GM12878 (cell line): Measurements from ENCODE around the gene PRKG1. TPM values are rescaled to one million over a fixed set of nuclear protein-coding genes. Genes with fewer than 3 reads are reported as not detected.

Experiments used
- ATAC-seq: fragments of 200-7000 bp; cut with Tn5 transposase; 3 replicates; pipeline ENCODE4 v1.9.1; 2020; ENCODE audit warnings: mild to moderate bottlenecking, moderate library complexity
- BruUV-seq: library from RNA; stranded (reverse); fragments of 400-500 nt; replicated peaks from 2 replicates; lab custom pipeline; 2021; lab: Mats Ljungman, UMichigan
- CTCF ChIA-PET: fragments of 300-600 bp; sonication (Branson Sonifier 250); formaldehyde crosslinking; extraction: SDS; loops from one replicate; lab custom pipeline; 2021; ENCODE audit warnings: inconsistent platforms; lab: Yijun Ruan, JAX
- POLR2A ChIA-PET: fragments of 350-600 bp; formaldehyde crosslinking; extraction: SDS; loops from one replicate; lab custom pipeline; 2021; ENCODE audit warnings: inconsistent platforms; lab: Charles Lee
- RAD21 ChIA-PET: fragments of 300-600 bp; sonication (Branson Sonifier 250); formaldehyde crosslinking; loops from one replicate; lab custom pipeline; 2023; ENCODE audit warnings: antibody characterized with exemption; ENCODE audit not compliant: unreplicated experiment; lab: Charles Lee
- SMC1A ChIA-PET: fragments of 300-600 bp; sonication (Branson Sonifier 250); formaldehyde crosslinking; loops from one replicate; lab custom pipeline; 2023; ENCODE audit not compliant: unreplicated experiment, uncharacterized antibody; lab: Charles Lee
- DNase-seq: peaks from one replicate; pipeline ENCODE4 v3.0.0-alpha.2; 2011; ENCODE audit warnings: low read depth, low spot score
- FAIRE-seq: peaks from 3 replicates; lab custom pipeline; 2011; peaks lifted over from hg19 to GRCh38; lab: Jason Lieb, UNC
- H2AFZ ChIP-seq: 2 replicates; pipeline ENCODE4 v1.6.0; 2011; ENCODE audit warnings: low read depth, low read length, control low read depth; ENCODE audit not compliant: control insufficient read depth
- H3K27ac ChIP-seq: 2 replicates; pipeline ENCODE4 v1.5.1; 2011; ENCODE audit warnings: control low read depth; ENCODE audit not compliant: control insufficient read depth, insufficient read depth
- H3K27me3 ChIP-seq, 2 experiments: replicated peaks in 1 of 2; 2 replicates each; pipeline versions ENCODE4 v1.6.0 to v1.6.1; 2011; ENCODE audit warnings: low read length in 1 of 2; ENCODE audit not compliant: control insufficient read depth in 2 of 2, insufficient read depth in 2 of 2
- H3K36me3 ChIP-seq, 2 experiments: 2 replicates each; pipeline ENCODE4 v1.5.1; 2011; ENCODE audit warnings: low read length in 1 of 2; ENCODE audit not compliant: control insufficient read depth in 2 of 2, insufficient read depth in 2 of 2
- H3K4me1 ChIP-seq: 2 replicates; pipeline ENCODE4 v1.6.1; 2011; ENCODE audit warnings: mild to moderate bottlenecking, low read length, moderate library complexity, mixed read lengths; ENCODE audit not compliant: control insufficient read depth, insufficient read depth
- H3K4me2 ChIP-seq: 2 replicates; pipeline ENCODE4 v1.6.0; 2011; ENCODE audit warnings: control low read depth; ENCODE audit not compliant: control insufficient read depth, insufficient read depth
- H3K4me3 ChIP-seq: fragments of 200-600 bp; sonication (generic); 2 replicates; pipeline ENCODE4 v1.5.1; 2016
- H3K79me2 ChIP-seq: 2 replicates; pipeline ENCODE4 v1.6.0; 2011; ENCODE audit warnings: low read length; ENCODE audit not compliant: control insufficient read depth, insufficient read depth
- H3K9ac ChIP-seq: 2 replicates; pipeline ENCODE4 v1.8.0; 2011; ENCODE audit warnings: low read length, control low read depth, mixed read lengths; ENCODE audit not compliant: control insufficient read depth, insufficient read depth
- H3K9me3 ChIP-seq: replicated peaks from 3 replicates; pipeline ENCODE4 v1.5.1; 2011; ENCODE audit warnings: mild to moderate bottlenecking, low read length; ENCODE audit not compliant: control insufficient read depth, insufficient read depth
- H4K20me1 ChIP-seq: 2 replicates; pipeline ENCODE4 v1.6.0; 2011; ENCODE audit not compliant: control insufficient read depth, insufficient read depth
- BMI1 ChIP-seq: fragments of 450-650 bp; IDR thresholded peaks from 2 replicates; pipeline ENCODE4 v1.6.1; 2016; ENCODE audit warnings: mild to moderate bottlenecking, moderate library complexity, borderline replicate concordance
- BRCA1 ChIP-seq: IDR thresholded peaks from 2 replicates; pipeline ENCODE4 v1.6.1; 2011; ENCODE audit warnings: low read depth, low read length, improper control_type of control experiment
- FOXK2 ChIP-seq: fragments of 450-650 bp; IDR thresholded peaks from 2 replicates; pipeline ENCODE4 v1.6.1; 2017; ENCODE audit warnings: mild to moderate bottlenecking, moderate library complexity
- KAT2A ChIP-seq: conservative IDR thresholded peaks from 2 replicates; pipeline ENCODE4 v1.6.1; 2011; ENCODE audit warnings: low read depth, low read length; ENCODE audit not compliant: control insufficient read depth
- MAX ChIP-seq: IDR thresholded peaks from 2 replicates; pipeline ENCODE4 v1.6.1; 2012; ENCODE audit warnings: low read depth, low read length, improper control_type of control experiment
- SIX5 ChIP-seq: IDR thresholded peaks from 2 replicates; pipeline ENCODE4 v1.6.1; 2011; ENCODE audit warnings: mild to moderate bottlenecking, low read depth, low read length, moderate library complexity; ENCODE audit not compliant: severe bottlenecking
- SREBF2 ChIP-seq: IDR thresholded peaks from 2 replicates; pipeline ENCODE4 v1.6.1; 2012; ENCODE audit warnings: mild to moderate bottlenecking, low read length
- SRF ChIP-seq, 2 experiments: IDR thresholded peaks; 2 replicates each; pipeline ENCODE4 v1.6.1; 2011; ENCODE audit warnings: low read depth in 2 of 2, low read length in 2 of 2, mild to moderate bottlenecking in 1 of 2, moderate library complexity in 1 of 2
- YBX1 ChIP-seq: fragments of 450-650 bp; IDR thresholded peaks from 2 replicates; pipeline ENCODE4 v1.6.1; 2016; ENCODE audit warnings: antibody characterized with exemption
- ZNF274 ChIP-seq: IDR thresholded peaks from one replicate; pipeline ENCODE4 v1.8.0; 2011; ENCODE audit not compliant: insufficient read length, insufficient read depth
- WGBS: methylation state at CpG from one replicate; pipeline ENCODE4 v1.1.6; 2016; ENCODE audit warnings: low lambda C conversion rate; ENCODE audit not compliant: insufficient replicate concordance, insufficient coverage; ENCODE audit errors: missing lambda C conversion rate; 5-methylcytosine and 5-hydroxymethylcytosine counted together
- in situ Hi-C: fragments of 300-500 bp; cut with MboI; formaldehyde crosslinking; loops from 9 replicates; pipeline ENCODE4 v1.14.3; 2018; ENCODE audit warnings: mixed read lengths
- intact Hi-C: fragments of 100-400 bp; cut with micrococcal nuclease; formaldehyde crosslinking; loops from one replicate; pipeline ENCODE4 v1.14.2; 2022; ENCODE audit not compliant: unreplicated experiment
- polyA plus RNA-seq, 11 experiments: library from polyadenylated mRNA; depleted of rRNA in 4 of 11; unstranded in 6 of 11; stranded (reverse) in 5 of 11; fragments of >200 nt; fragmentation: Nextera tagmentation in 4 of 11; fragmentation: Illumina TruSeq in 1 of 11; extraction: Ambion mirVana in 4 of 11; extraction: Trizol in 1 of 11; gene quantifications; 1 replicate in 1 of 11; 2 replicates in 10 of 11; pipeline versions ENCODE4 v1.2.1 to v1.2.3, GENCODE V29; 2011 to 2016; ENCODE audit warnings: inconsistent platforms in 2 of 11, missing spikeins in 2 of 11, low read depth in 1 of 11
- total RNA-seq, 4 experiments: library from RNA; depleted of rRNA in 3 of 4; stranded (reverse); fragments of >200 nt in 3 of 4; fragmentation: Illumina TruSeq in 1 of 4; extraction: Trizol in 1 of 4; gene quantifications; 2 replicates each; pipeline versions ENCODE4 v1.2.1 to v1.2.3, GENCODE V29; 2013 to 2021
- TF ChIP-seq, protein P1 (sequence below): fragments of 150-350 bp; IDR thresholded peaks from 2 replicates; pipeline ENCODE4 v1.6.1; 2016; ENCODE audit warnings: low read depth, low read length

The PRKG1 gene
- total and polyA plus RNA-seq, 10 of the 15 experiments (the other 5 are each of a cell fraction or from before 2014, with no cell fraction given) = 0.04 to 0.05 TPM; not detected in 8

GRCh38 chr10:52170776-52171175, 1096.5 kb downstream of the PRKG1 start:
- no TSS peak for BruUV-seq
- no peak for FAIRE-seq
- WGBS = 68% methylated on average over 3 of the region's 4 CpGs

DNA sequence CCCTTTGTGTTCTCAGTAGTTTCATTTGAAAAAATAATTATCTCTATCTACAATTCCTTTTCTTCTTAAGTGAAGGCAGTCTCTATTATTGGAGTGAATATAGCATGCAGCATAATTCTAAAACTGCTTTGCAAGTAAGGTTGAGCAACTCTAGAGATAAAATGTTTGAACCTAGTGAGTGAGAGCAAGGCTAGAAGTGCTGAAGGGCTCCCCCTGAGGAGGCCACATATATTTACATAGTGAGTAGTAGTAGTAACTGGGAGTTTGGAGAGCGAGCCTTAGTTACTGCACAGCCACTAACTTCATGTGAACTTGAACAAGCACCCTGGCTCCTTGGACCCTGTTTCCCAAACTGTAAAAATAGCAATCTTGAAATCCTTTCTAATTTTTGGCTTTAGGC, 1098.3 kb downstream of the PRKG1 start:
- no peak for DNase-seq
- intact Hi-C loops = no loop called here
- H3K79me2 ChIP-seq = no peaks in the 10 kb centered on the region
- H3K27ac ChIP-seq = no peak overlapping the region
- in situ Hi-C loops = no loop called here
- FAIRE-seq = no peak
- SMC1A ChIA-PET = no interaction called here
- no peak for TF ChIP-seq KAT2A
- TF ChIP-seq BRCA1 = no peak
- no peak for TF ChIP-seq ZNF274
- TF ChIP-seq YBX1 = no peak
- no peak for TF ChIP-seq MAX
- TF ChIP-seq, protein P1, sequence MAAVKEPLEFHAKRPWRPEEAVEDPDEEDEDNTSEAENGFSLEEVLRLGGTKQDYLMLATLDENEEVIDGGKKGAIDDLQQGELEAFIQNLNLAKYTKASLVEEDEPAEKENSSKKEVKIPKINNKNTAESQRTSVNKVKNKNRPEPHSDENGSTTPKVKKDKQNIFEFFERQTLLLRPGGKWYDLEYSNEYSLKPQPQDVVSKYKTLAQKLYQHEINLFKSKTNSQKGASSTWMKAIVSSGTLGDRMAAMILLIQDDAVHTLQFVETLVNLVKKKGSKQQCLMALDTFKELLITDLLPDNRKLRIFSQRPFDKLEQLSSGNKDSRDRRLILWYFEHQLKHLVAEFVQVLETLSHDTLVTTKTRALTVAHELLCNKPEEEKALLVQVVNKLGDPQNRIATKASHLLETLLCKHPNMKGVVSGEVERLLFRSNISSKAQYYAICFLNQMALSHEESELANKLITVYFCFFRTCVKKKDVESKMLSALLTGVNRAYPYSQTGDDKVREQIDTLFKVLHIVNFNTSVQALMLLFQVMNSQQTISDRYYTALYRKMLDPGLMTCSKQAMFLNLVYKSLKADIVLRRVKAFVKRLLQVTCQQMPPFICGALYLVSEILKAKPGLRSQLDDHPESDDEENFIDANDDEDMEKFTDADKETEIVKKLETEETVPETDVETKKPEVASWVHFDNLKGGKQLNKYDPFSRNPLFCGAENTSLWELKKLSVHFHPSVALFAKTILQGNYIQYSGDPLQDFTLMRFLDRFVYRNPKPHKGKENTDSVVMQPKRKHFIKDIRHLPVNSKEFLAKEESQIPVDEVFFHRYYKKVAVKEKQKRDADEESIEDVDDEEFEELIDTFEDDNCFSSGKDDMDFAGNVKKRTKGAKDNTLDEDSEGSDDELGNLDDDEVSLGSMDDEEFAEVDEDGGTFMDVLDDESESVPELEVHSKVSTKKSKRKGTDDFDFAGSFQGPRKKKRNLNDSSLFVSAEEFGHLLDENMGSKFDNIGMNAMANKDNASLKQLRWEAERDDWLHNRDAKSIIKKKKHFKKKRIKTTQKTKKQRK = no peak
- TF ChIP-seq SRF (IDR thresholded peaks at IDR 0.05; ENCODE audit: low read depth in 2 of 2, low read length in 2 of 2) = no peak
- TF ChIP-seq SIX5 = no peak
- TF ChIP-seq FOXK2 = no peak
- TF ChIP-seq SREBF2 = no peak
- no peaks in the 10 kb centered on the region for H3K4me1 ChIP-seq
- POLR2A ChIA-PET = no interaction called here
- CTCF ChIA-PET = no interaction called here
- BruUV-seq = no TSS peak
- no peaks in the 10 kb centered on the region for H3K36me3 ChIP-seq
- no peaks in the 10 kb centered on the region for H3K9me3 ChIP-seq
- H3K4me2 ChIP-seq = no peak overlapping the region
- no peak overlapping the region for H3K4me3 ChIP-seq
- RAD21 ChIA-PET = no interaction called here
- H4K20me1 ChIP-seq = no peaks in the 10 kb centered on the region
- no peak for ATAC-seq
- WGBS = 46% methylated on average over 1 of the region's 1 CpG
- H3K27me3 ChIP-seq = no peaks in the 10 kb centered on the region
- no peak overlapping the region for H3K9ac ChIP-seq
- no peak overlapping the region for H2AFZ ChIP-seq

More at GRCh38 chr10:52170776-52171175, 1096.5 kb downstream of the PRKG1 start:
- CTCF ChIA-PET = no interaction called here
- in situ Hi-C loops = no loop called here
- H3K4me2 ChIP-seq = no peak overlapping the region
- intact Hi-C loops = no loop called here
- SMC1A ChIA-PET = no interaction called here
- H3K27ac ChIP-seq = no peak overlapping the region
- DNase-seq (no peak), ATAC-seq (no peak)
- H3K36me3 ChIP-seq = no peaks in the 10 kb centered on the region
- POLR2A ChIA-PET = no interaction called here
- H3K79me2 ChIP-seq = no peaks in the 10 kb centered on the region
- no peak overlapping the region for H3K9ac ChIP-seq
- TF ChIP-seq BMI1 = no peak
- no peak overlapping the region for H3K4me3 ChIP-seq
- H3K4me1 ChIP-seq = no peaks in the 10 kb centered on the region
- RAD21 ChIA-PET = no interaction called here
- no peaks in the 10 kb centered on the region for H3K9me3 ChIP-seq
- no peak overlapping the region for H2AFZ ChIP-seq
- no peaks in the 10 kb centered on the region for H4K20me1 ChIP-seq
- H3K27me3 ChIP-seq = no peaks in the 10 kb centered on the region
